ENCODE results near the gene PTPRR. TPM values are rescaled to one million over a fixed set of nuclear protein-coding genes. Genes with fewer than 3 reads are reported as not detected.

Gene PTPRR
- total and polyA plus RNA-seq, 2 of the 4 experiments (the other 2 are of a cell fraction) = 0.18 to 0.21 TPM

DNA sequence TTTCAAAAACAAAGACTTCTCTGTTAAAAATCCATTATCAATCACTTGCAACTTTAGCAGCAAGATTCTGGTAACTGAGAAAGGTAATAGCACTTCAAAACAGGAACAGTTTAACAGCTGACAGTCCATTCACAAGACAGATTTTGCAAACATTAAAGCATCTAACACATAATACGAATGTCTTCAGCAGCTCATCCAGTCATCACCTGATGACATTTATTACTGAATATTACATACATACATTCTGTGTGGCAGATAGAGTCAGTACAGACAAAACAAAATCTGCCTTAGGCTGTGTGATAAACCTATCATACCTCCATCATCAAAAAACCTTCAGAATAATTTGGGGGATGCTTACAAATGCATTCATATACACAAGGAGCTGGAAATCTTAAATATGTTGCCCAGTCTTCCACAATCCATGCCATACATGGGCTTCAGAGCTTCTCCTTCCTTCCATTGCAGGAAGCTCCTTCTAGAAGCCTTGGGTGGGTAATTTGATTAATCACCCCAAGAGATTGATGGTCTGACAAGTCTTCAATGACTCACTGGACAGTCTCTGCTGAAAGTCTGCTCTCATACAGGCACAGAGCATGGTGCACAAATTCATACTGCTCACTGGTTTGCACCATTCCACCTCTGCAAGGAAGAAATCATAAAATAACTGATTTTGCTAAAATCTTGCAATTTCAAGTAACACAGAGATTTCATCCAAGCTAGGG lies 281.7 kb downstream of the PTPRR start:
- Histone ChIP-seq H3K4me1 (ENCODE audit: control insufficient read depth, insufficient read depth, low read length) (no peaks in the 10 kb centered on the region), H2BK20ac (ENCODE audit: low read depth, low read length) (no peak overlapping the region), H2AFZ (replicated peaks; ENCODE audit: low read length, poor library complexity) (no peak overlapping the region), H3K27me3 (ENCODE audit: control insufficient read depth, insufficient read depth, low read length) (no peaks in the 10 kb centered on the region), H2AK5ac (ENCODE audit: low read depth, low read length) (no peak overlapping the region), H2BK120ac (ENCODE audit: low read depth, low read length) (no peak overlapping the region), H4K5ac (ENCODE audit: low read depth, low read length) (no peak overlapping the region), H2BK15ac (ENCODE audit: low read depth, low read length) (no peak overlapping the region), H4K8ac (ENCODE audit: low read depth in 2 of 2, low read length in 2 of 2) (no peak overlapping the region), H2BK5ac (ENCODE audit: low read depth, low read length, poor library complexity, severe bottlenecking) (no peak overlapping the region), H3K4me3 (ENCODE audit: insufficient read depth, low read depth, low read length) (no peak overlapping the region), H2AK9ac (replicated peaks; ENCODE audit: low read depth, low read length, poor library complexity) (no peak overlapping the region), H3K9me1 (ENCODE audit: insufficient read depth, low read length) (no peaks in the 10 kb centered on the region), H4K91ac (ENCODE audit: insufficient read depth, low read depth, low read length) (no peak overlapping the region), H3K4ac (ENCODE audit: low read depth, low read length) (no peak overlapping the region), H3K79me1 (ENCODE audit: low read depth in 1 of 2, low read length in 2 of 2) (no peaks in the 10 kb centered on the region), H3K9me3 (ENCODE audit: control insufficient read depth, insufficient read depth, low read length) (no peaks in the 10 kb centered on the region), H3K27ac (ENCODE audit: insufficient read depth, low read length) (no peak overlapping the region), H3K14ac (replicated peaks; ENCODE audit: low read depth, low read length) (no peak overlapping the region), H3K56ac (ENCODE audit: extremely low read depth, insufficient read depth, low read length) (no peak overlapping the region), H4K20me1 (ENCODE audit: insufficient read depth, low read length) (no peaks in the 10 kb centered on the region), H3K4me2 (ENCODE audit: low read depth, low read length) (no peak overlapping the region), H3K9ac (ENCODE audit: low read depth, low read length) (no peak overlapping the region), H3K18ac (ENCODE audit: low read depth, low read length) (no peak overlapping the region), H3K36me3 (ENCODE audit: control insufficient read depth, insufficient read depth, low read length) (no peaks in the 10 kb centered on the region), H3K23ac (ENCODE audit: low read depth, low read length) (no peak overlapping the region)
- DNase-seq = no peak
- TF ChIP-seq, protein P1, sequence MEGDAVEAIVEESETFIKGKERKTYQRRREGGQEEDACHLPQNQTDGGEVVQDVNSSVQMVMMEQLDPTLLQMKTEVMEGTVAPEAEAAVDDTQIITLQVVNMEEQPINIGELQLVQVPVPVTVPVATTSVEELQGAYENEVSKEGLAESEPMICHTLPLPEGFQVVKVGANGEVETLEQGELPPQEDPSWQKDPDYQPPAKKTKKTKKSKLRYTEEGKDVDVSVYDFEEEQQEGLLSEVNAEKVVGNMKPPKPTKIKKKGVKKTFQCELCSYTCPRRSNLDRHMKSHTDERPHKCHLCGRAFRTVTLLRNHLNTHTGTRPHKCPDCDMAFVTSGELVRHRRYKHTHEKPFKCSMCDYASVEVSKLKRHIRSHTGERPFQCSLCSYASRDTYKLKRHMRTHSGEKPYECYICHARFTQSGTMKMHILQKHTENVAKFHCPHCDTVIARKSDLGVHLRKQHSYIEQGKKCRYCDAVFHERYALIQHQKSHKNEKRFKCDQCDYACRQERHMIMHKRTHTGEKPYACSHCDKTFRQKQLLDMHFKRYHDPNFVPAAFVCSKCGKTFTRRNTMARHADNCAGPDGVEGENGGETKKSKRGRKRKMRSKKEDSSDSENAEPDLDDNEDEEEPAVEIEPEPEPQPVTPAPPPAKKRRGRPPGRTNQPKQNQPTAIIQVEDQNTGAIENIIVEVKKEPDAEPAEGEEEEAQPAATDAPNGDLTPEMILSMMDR (conservative IDR thresholded peaks at IDR 0.05; ENCODE audit: low read depth, low read length) = no peak
- TF ChIP-seq MAZ (IDR thresholded peaks at IDR 0.05; ENCODE audit: borderline replicate concordance, low read depth, low read length) (no peak), RAD21 (IDR thresholded peaks at IDR 0.05; ENCODE audit: low read length) (no peak), SMC3 (IDR thresholded peaks at IDR 0.05; ENCODE audit: low read depth, low read length) (no peak), RCOR1 (IDR thresholded peaks at IDR 0.05; ENCODE audit: insufficient replicate concordance, low read length) (no peak), MAFK (IDR thresholded peaks at IDR 0.05; ENCODE audit: low read depth, low read length) (no peak), FOS (IDR thresholded peaks at IDR 0.05; ENCODE audit: low read depth, low read length) (no peak)
- in situ Hi-C loops (cut with MboI; ENCODE audit: low sequenced_read_pairs) (no loop called here), dilution Hi-C loops (cut with HindIII; ENCODE audit: low sequenced_read_pairs, unreplicated experiment) (no loop called here), intact Hi-C loops (cut with micrococcal nuclease) (no loop called here)
- CTCF ChIA-PET = no interaction called here
- no TSS peak for BruUV-seq (replicated peaks)
- ATAC-seq (ENCODE audit: low read depth) = no peak
- WGBS, 2 experiments (ENCODE audit: extremely low coverage in 2 of 2, insufficient read length in 1 of 2) = no CpG with 5 or more reads among the region's 1 CpG
- POLR2A ChIA-PET (ENCODE audit: unreplicated experiment) = no interaction called here

All from IMR-90 (cell line).